ENCODE data around the gene CDH1.

The CDH1 gene

GRCh38 chr16:68718590-68718989 lies 18.5 kb upstream of the CDH1 start:
- no peaks in the 10 kb centered on the region for H3K27me3 Mint-ChIP-seq

GRCh38 chr16:68719993-68720489 lies 17.1 kb upstream of the CDH1 start:
- no peaks in the 10 kb centered on the region for H3K36me3 Mint-ChIP-seq (ENCODE audit: low read depth)
- H3K27me3 Mint-ChIP-seq: no peaks in the 10 kb centered on the region
- no peak overlapping the region for H3K4me3 Mint-ChIP-seq
- H3K4me1 Mint-ChIP-seq (ENCODE audit: low read depth): peaks cover 14% of the 10 kb centered on the region
- H3K27ac Mint-ChIP-seq: peak overlapping the region; percentile 71
- H3K9me3 Mint-ChIP-seq: no peaks in the 10 kb centered on the region

More at GRCh38 chr16:68718590-68718989, 18.5 kb upstream of the CDH1 start:
- Mint-ChIP-seq H3K9me3 (no peaks in the 10 kb centered on the region), H3K4me1 (ENCODE audit: low read depth) (peaks cover 14% of the 10 kb centered on the region), H3K4me3 (no peak overlapping the region), H3K27ac (no peak overlapping the region), H3K36me3 (ENCODE audit: low read depth) (no peaks in the 10 kb centered on the region)

GRCh38 chr16:68722119-68723024 lies 14.7 kb upstream of the CDH1 start:
- Mint-ChIP-seq H3K9me3 (no peaks in the 10 kb centered on the region), H3K36me3 (ENCODE audit: low read depth) (no peaks in the 10 kb centered on the region), H3K27me3 (no peaks in the 10 kb centered on the region), H3K4me1 (ENCODE audit: low read depth) (peaks cover 14% of the 10 kb centered on the region), H3K4me3 (no peak overlapping the region), H3K27ac (no peak overlapping the region)

GRCh38 chr16:68724797-68725196 lies 12.3 kb upstream of the CDH1 start:
- H3K27ac Mint-ChIP-seq: no peak overlapping the region
- H3K4me3 Mint-ChIP-seq: no peak overlapping the region
- H3K27me3 Mint-ChIP-seq: peaks cover 6% of the 10 kb centered on the region
- no peaks in the 10 kb centered on the region for H3K9me3 Mint-ChIP-seq
- peaks cover 10% of the 10 kb centered on the region for H3K4me1 Mint-ChIP-seq (ENCODE audit: low read depth)
- H3K36me3 Mint-ChIP-seq (ENCODE audit: low read depth): no peaks in the 10 kb centered on the region

- Mint-ChIP-seq H3K4me3 (no peak overlapping the region), H3K36me3 (ENCODE audit: low read depth) (no peaks in the 10 kb centered on the region), H3K27ac (no peak overlapping the region), H3K4me1 (ENCODE audit: low read depth) (no peaks in the 10 kb centered on the region), H3K27me3 (peaks cover 6% of the 10 kb centered on the region), H3K9me3 (no peaks in the 10 kb centered on the region)
Observed at GRCh38 chr16:68728523-68728922, 8.6 kb upstream of the CDH1 start.

GRCh38 chr16:68731637-68732036 lies 5.5 kb upstream of the CDH1 start:
- no peak overlapping the region for H3K4me3 Mint-ChIP-seq
- no peaks in the 10 kb centered on the region for H3K36me3 Mint-ChIP-seq (ENCODE audit: low read depth)
- peaks cover under 1% of the 10 kb centered on the region for H3K4me1 Mint-ChIP-seq (ENCODE audit: low read depth)
- H3K27ac Mint-ChIP-seq: no peak overlapping the region
- peaks cover 27% of the 10 kb centered on the region for H3K27me3 Mint-ChIP-seq
- no peaks in the 10 kb centered on the region for H3K9me3 Mint-ChIP-seq

GRCh38 chr16:68732042-68732680 lies 4.9 kb upstream of the CDH1 start:
- H3K9me3 Mint-ChIP-seq: no peaks in the 10 kb centered on the region
- peaks cover 4% of the 10 kb centered on the region for H3K4me1 Mint-ChIP-seq (ENCODE audit: low read depth)
- no peak overlapping the region for H3K27ac Mint-ChIP-seq
- H3K36me3 Mint-ChIP-seq (ENCODE audit: low read depth): no peaks in the 10 kb centered on the region
- peaks cover 31% of the 10 kb centered on the region for H3K27me3 Mint-ChIP-seq
- no peak overlapping the region for H3K4me3 Mint-ChIP-seq

- peaks cover 34% of the 10 kb centered on the region for H3K27me3 Mint-ChIP-seq
- H3K27ac Mint-ChIP-seq: no peak overlapping the region
- no peaks in the 10 kb centered on the region for H3K36me3 Mint-ChIP-seq (ENCODE audit: low read depth)
- H3K4me1 Mint-ChIP-seq (ENCODE audit: low read depth): peaks cover 7% of the 10 kb centered on the region
- no peak overlapping the region for H3K4me3 Mint-ChIP-seq
- H3K9me3 Mint-ChIP-seq: no peaks in the 10 kb centered on the region
Observed at GRCh38 chr16:68732741-68733399, 4.2 kb upstream of the CDH1 start.

- Mint-ChIP-seq H3K9me3 (no peaks in the 10 kb centered on the region), H3K27me3 (peaks cover 36% of the 10 kb centered on the region), H3K4me1 (ENCODE audit: low read depth) (peaks cover 8% of the 10 kb centered on the region)
Observed at GRCh38 chr16:68733570-68733969, 3.5 kb upstream of the CDH1 start.

GRCh38 chr16:68734782-68735181 lies 2.3 kb upstream of the CDH1 start:
- peaks cover 34% of the 10 kb centered on the region for H3K27me3 Mint-ChIP-seq
- no peak overlapping the region for H3K27ac Mint-ChIP-seq

More at GRCh38 chr16:68733570-68733969, 3.5 kb upstream of the CDH1 start:
- H3K36me3 Mint-ChIP-seq (ENCODE audit: low read depth): no peaks in the 10 kb centered on the region
- H3K27ac Mint-ChIP-seq: no peak overlapping the region
- H3K4me3 Mint-ChIP-seq: no peak overlapping the region

GRCh38 chr16:68736561-68736960 lies 531 bp upstream of the CDH1 start:
- Mint-ChIP-seq H3K4me3 (peak overlapping the region; percentile 33), H3K27me3 (peaks cover 40% of the 10 kb centered on the region), H3K27ac (no peak overlapping the region), H3K36me3 (ENCODE audit: low read depth) (no peaks in the 10 kb centered on the region), H3K9me3 (no peaks in the 10 kb centered on the region), H3K4me1 (ENCODE audit: low read depth) (peaks cover 25% of the 10 kb centered on the region)

More at GRCh38 chr16:68734782-68735181, 2.3 kb upstream of the CDH1 start:
- no peak overlapping the region for H3K4me3 Mint-ChIP-seq
- no peaks in the 10 kb centered on the region for H3K36me3 Mint-ChIP-seq (ENCODE audit: low read depth)
- H3K4me1 Mint-ChIP-seq (ENCODE audit: low read depth): peaks cover 9% of the 10 kb centered on the region
- H3K9me3 Mint-ChIP-seq: no peaks in the 10 kb centered on the region

- peak overlapping the region; percentile 49 for H3K4me3 Mint-ChIP-seq
- peaks cover 40% of the 10 kb centered on the region for H3K27me3 Mint-ChIP-seq
- no peak overlapping the region for H3K27ac Mint-ChIP-seq
- H3K36me3 Mint-ChIP-seq (ENCODE audit: low read depth): no peaks in the 10 kb centered on the region
- H3K4me1 Mint-ChIP-seq (ENCODE audit: low read depth): peaks cover 26% of the 10 kb centered on the region
- H3K9me3 Mint-ChIP-seq: no peaks in the 10 kb centered on the region
Observed at GRCh38 chr16:68737730-68738629, 888 bp downstream of the CDH1 start.

- Mint-ChIP-seq H3K4me3 (no peak overlapping the region), H3K9me3 (no peaks in the 10 kb centered on the region), H3K36me3 (ENCODE audit: low read depth) (no peaks in the 10 kb centered on the region), H3K27me3 (peaks cover 37% of the 10 kb centered on the region), H3K27ac (no peak overlapping the region), H3K4me1 (ENCODE audit: low read depth) (peaks cover 26% of the 10 kb centered on the region)
Observed at GRCh38 chr16:68739964-68740627, 3.0 kb downstream of the CDH1 start.
